HepG2 (cell line): ENCODE measurements around the gene LRRC74B. TPM values are rescaled to one million over a fixed set of nuclear protein-coding genes. Genes with fewer than 3 reads are reported as not detected.

Source experiments
- BRD4 ChIP-seq: sonication (generic); formaldehyde crosslinking; IDR thresholded peaks from 2 replicates; pipeline ENCODE4 v1.4.0; 2020; ENCODE audit warnings: missing genetic modification reagents
- FOXJ3 ChIP-seq: sonication (generic); formaldehyde crosslinking; IDR thresholded peaks from 2 replicates; pipeline ENCODE4 v1.4.0; 2020; ENCODE audit warnings: missing genetic modification reagents, mild to moderate bottlenecking, borderline replicate concordance
- GATA4 ChIP-seq: sonication (generic); IDR thresholded peaks from 2 replicates; pipeline ENCODE4 v1.6.1; 2016; ENCODE audit warnings: antibody characterized with exemption, low read depth, borderline replicate concordance
- HNF1B ChIP-seq: sonication (generic); formaldehyde crosslinking; IDR thresholded peaks from 2 replicates; pipeline ENCODE4 v1.5.1; 2020; ENCODE audit warnings: mild to moderate bottlenecking, moderate library complexity, missing genetic modification reagents
- HNRNPH1 ChIP-seq: fragments of 200-400 bp; formaldehyde crosslinking; optimal IDR thresholded peaks from 2 replicates; pipeline ENCODE3; 2017; ENCODE audit warnings: mild to moderate bottlenecking, low read depth, low read length
- ISX ChIP-seq: sonication (generic); formaldehyde crosslinking; conservative IDR thresholded peaks from 2 replicates; pipeline ENCODE4 v1.5.0; 2020; ENCODE audit warnings: missing genetic modification reagents
- KDM2A ChIP-seq: sonication (generic); formaldehyde crosslinking; IDR thresholded peaks from 2 replicates; pipeline ENCODE4 v1.4.0; 2020; ENCODE audit warnings: low read depth, missing genetic modification reagents, borderline replicate concordance
- NFYC ChIP-seq: IDR thresholded peaks from 2 replicates; pipeline ENCODE4 v1.6.1; 2016; ENCODE audit warnings: missing genetic modification reagents, missing compliant biosample characterization
- RXRA ChIP-seq: sonication (generic); formaldehyde crosslinking; IDR thresholded peaks from 2 replicates; pipeline ENCODE4 v1.5.1; 2020; ENCODE audit warnings: missing genetic modification reagents
- SNAI1 ChIP-seq: sonication (generic); formaldehyde crosslinking; IDR thresholded peaks from 2 replicates; pipeline ENCODE4 v1.5.0; 2020; ENCODE audit warnings: mild to moderate bottlenecking, missing genetic modification reagents, borderline replicate concordance
- ZNF337 ChIP-seq: sonication (generic); formaldehyde crosslinking; IDR thresholded peaks from 2 replicates; pipeline ENCODE4 v1.5.1; 2020; ENCODE audit warnings: missing genetic modification reagents, low read depth, mild to moderate bottlenecking, borderline replicate concordance
- ZNF451 ChIP-seq: sonication (generic); formaldehyde crosslinking; IDR thresholded peaks from 2 replicates; pipeline ENCODE4 v1.5.0; 2020; ENCODE audit warnings: mild to moderate bottlenecking, missing genetic modification reagents
- ZNF558 ChIP-seq: sonication (generic); formaldehyde crosslinking; IDR thresholded peaks from 2 replicates; pipeline ENCODE4 v1.9.0; 2022; ENCODE audit warnings: mild to moderate bottlenecking, missing genetic modification reagents, borderline replicate concordance
- ZNF598 ChIP-seq: sonication (generic); formaldehyde crosslinking; IDR thresholded peaks from 2 replicates; pipeline ENCODE4 v1.5.1; 2020; ENCODE audit warnings: mild to moderate bottlenecking, missing genetic modification reagents, borderline replicate concordance
- ZNF777 ChIP-seq: sonication (generic); formaldehyde crosslinking; IDR thresholded peaks from 2 replicates; pipeline ENCODE4 v1.4.0; 2020; ENCODE audit warnings: missing genetic modification reagents
- ZUFSP ChIP-seq: sonication (generic); formaldehyde crosslinking; IDR thresholded peaks from 2 replicates; pipeline ENCODE4 v1.9.0; 2021; ENCODE audit warnings: missing genetic modification reagents, mild to moderate bottlenecking, borderline replicate concordance
- polyA plus RNA-seq, 8 experiments: library from polyadenylated mRNA; depleted of rRNA in 3 of 8; stranded (reverse) in 7 of 8; unstranded in 1 of 8; fragments of >200 nt; fragmentation: Illumina TruSeq in 4 of 8; extraction: Trizol in 4 of 8; gene quantifications; 2 replicates each; pipeline versions ENCODE4 v1.2.1 to v1.2.3, GENCODE V29; 2011 to 2016; ENCODE audit warnings: low read depth in 4 of 8, missing spikeins in 1 of 8, mixed read lengths in 1 of 8; ENCODE audit not compliant: insufficient read depth in 1 of 8
- total RNA-seq, 5 experiments: library from RNA; depleted of rRNA; stranded (reverse); fragments of >200 nt; fragmentation: Illumina TruSeq; extraction: Trizol; gene quantifications; 2 replicates each; pipeline ENCODE4 v1.2.3, GENCODE V29; 2016; ENCODE audit warnings: low read depth in 1 of 5
- TF ChIP-seq, protein P1 (sequence below): sonication (generic); formaldehyde crosslinking; IDR thresholded peaks from 2 replicates; pipeline ENCODE4 v1.5.1; 2020; ENCODE audit warnings: mild to moderate bottlenecking, missing genetic modification reagents, moderate library complexity
- TF ChIP-seq, protein P2 (sequence below): sonication (generic); formaldehyde crosslinking; IDR thresholded peaks from 2 replicates; pipeline ENCODE4 v1.4.0; 2020; ENCODE audit warnings: missing genetic modification reagents, borderline replicate concordance

Gene LRRC74B
- total and polyA plus RNA-seq, 2 of the 13 experiments (the other 11 are each of a cell fraction or from before 2014, with no cell fraction given): not detected

GRCh38 chr22:21014726-21015465 lies 30.9 kb upstream of the LRRC74B start, which contains the start of gene P2RX6 (continued):
- TF ChIP-seq HNRNPH1 (no peak), ZUFSP (no peak), KDM2A (CRISPR knock-in tag) (no peak), HNF1B (CRISPR knock-in tag) (no peak), NFYC (CRISPR knock-in tag) (no peak), ISX (CRISPR knock-in tag) (no peak), ZNF337 (CRISPR knock-in tag) (no peak), RXRA (CRISPR knock-in tag) (peak; percentile 71; the same call in 1 of the 2 replicates), ZNF598 (no peak), BRD4 (CRISPR knock-in tag) (no peak), FOXJ3 (CRISPR knock-in tag) (no peak), GATA4 (no peak), SNAI1 (CRISPR knock-in tag) (no peak), ZNF558 (CRISPR knock-in tag) (no peak), ZNF777 (CRISPR knock-in tag) (no peak), ZNF451 (CRISPR knock-in tag) (no peak)
- TF ChIP-seq, protein P1, sequence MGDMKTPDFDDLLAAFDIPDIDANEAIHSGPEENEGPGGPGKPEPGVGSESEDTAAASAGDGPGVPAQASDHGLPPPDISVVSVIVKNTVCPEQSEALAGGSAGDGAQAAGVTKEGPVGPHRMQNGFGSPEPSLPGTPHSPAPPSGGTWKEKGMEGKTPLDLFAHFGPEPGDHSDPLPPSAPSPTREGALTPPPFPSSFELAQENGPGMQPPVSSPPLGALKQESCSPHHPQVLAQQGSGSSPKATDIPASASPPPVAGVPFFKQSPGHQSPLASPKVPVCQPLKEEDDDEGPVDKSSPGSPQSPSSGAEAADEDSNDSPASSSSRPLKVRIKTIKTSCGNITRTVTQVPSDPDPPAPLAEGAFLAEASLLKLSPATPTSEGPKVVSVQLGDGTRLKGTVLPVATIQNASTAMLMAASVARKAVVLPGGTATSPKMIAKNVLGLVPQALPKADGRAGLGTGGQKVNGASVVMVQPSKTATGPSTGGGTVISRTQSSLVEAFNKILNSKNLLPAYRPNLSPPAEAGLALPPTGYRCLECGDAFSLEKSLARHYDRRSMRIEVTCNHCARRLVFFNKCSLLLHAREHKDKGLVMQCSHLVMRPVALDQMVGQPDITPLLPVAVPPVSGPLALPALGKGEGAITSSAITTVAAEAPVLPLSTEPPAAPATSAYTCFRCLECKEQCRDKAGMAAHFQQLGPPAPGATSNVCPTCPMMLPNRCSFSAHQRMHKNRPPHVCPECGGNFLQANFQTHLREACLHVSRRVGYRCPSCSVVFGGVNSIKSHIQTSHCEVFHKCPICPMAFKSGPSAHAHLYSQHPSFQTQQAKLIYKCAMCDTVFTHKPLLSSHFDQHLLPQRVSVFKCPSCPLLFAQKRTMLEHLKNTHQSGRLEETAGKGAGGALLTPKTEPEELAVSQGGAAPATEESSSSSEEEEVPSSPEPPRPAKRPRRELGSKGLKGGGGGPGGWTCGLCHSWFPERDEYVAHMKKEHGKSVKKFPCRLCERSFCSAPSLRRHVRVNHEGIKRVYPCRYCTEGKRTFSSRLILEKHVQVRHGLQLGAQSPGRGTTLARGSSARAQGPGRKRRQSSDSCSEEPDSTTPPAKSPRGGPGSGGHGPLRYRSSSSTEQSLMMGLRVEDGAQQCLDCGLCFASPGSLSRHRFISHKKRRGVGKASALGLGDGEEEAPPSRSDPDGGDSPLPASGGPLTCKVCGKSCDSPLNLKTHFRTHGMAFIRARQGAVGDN: peak; percentile 83
- TF ChIP-seq, protein P2, sequence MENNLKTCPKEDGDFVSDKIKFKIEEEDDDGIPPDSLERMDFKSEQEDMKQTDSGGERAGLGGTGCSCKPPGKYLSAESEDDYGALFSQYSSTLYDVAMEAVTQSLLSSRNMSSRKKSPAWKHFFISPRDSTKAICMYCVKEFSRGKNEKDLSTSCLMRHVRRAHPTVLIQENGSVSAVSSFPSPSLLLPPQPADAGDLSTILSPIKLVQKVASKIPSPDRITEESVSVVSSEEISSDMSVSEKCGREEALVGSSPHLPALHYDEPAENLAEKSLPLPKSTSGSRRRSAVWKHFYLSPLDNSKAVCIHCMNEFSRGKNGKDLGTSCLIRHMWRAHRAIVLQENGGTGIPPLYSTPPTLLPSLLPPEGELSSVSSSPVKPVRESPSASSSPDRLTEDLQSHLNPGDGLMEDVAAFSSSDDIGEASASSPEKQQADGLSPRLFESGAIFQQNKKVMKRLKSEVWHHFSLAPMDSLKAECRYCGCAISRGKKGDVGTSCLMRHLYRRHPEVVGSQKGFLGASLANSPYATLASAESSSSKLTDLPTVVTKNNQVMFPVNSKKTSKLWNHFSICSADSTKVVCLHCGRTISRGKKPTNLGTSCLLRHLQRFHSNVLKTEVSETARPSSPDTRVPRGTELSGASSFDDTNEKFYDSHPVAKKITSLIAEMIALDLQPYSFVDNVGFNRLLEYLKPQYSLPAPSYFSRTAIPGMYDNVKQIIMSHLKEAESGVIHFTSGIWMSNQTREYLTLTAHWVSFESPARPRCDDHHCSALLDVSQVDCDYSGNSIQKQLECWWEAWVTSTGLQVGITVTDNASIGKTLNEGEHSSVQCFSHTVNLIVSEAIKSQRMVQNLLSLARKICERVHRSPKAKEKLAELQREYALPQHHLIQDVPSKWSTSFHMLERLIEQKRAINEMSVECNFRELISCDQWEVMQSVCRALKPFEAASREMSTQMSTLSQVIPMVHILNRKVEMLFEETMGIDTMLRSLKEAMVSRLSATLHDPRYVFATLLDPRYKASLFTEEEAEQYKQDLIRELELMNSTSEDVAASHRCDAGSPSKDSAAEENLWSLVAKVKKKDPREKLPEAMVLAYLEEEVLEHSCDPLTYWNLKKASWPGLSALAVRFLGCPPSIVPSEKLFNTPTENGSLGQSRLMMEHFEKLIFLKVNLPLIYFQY: no peak
